OCI-LY1 (cell line): ENCODE measurements around the gene PDE2A.

Source experiments
- H2AFZ ChIP-seq: fragments of 200-600 bp; sonication (generic), shearing (Covaris generic); 2 replicates; pipeline ENCODE4 v1.6.0; 2014; ENCODE audit warnings: antibody characterized with exemption, mild to moderate bottlenecking, low read length
- H3F3A ChIP-seq: fragments of 200-600 bp; sonication (generic), shearing (Covaris generic); 2 replicates; pipeline ENCODE4 v1.6.0; 2014; ENCODE audit warnings: mild to moderate bottlenecking, antibody characterized with exemption, low read length, moderate library complexity; ENCODE audit not compliant: insufficient read depth
- H3K27ac ChIP-seq: fragments of 200-600 bp; sonication (generic); 2 replicates; pipeline ENCODE4 v1.5.1; 2014; ENCODE audit warnings: low read length, mixed run types, mild to moderate bottlenecking, low read depth; ENCODE audit not compliant: poor library complexity, severe bottlenecking
- H3K27me3 ChIP-seq: fragments of 200-600 bp; sonication (generic); 2 replicates; pipeline ENCODE4 v1.6.0; 2014; ENCODE audit warnings: antibody characterized with exemption, mild to moderate bottlenecking, low read length, moderate library complexity; ENCODE audit not compliant: insufficient read depth
- H3K36me3 ChIP-seq: fragments of 200-600 bp; sonication (generic); 2 replicates; pipeline ENCODE4 v1.6.1; 2014; ENCODE audit warnings: mild to moderate bottlenecking, antibody characterized with exemption, low read length, moderate library complexity, mixed read lengths; ENCODE audit not compliant: insufficient read depth
- H3K4me1 ChIP-seq: fragments of 200-600 bp; sonication (generic); 2 replicates; pipeline ENCODE4 v1.5.1; 2014; ENCODE audit warnings: mild to moderate bottlenecking, low read length, moderate library complexity; ENCODE audit not compliant: insufficient read depth, severe bottlenecking
- H3K4me2 ChIP-seq: fragments of 200-600 bp; sonication (generic), shearing (Covaris generic); 2 replicates; pipeline ENCODE4 v1.6.1; 2014; ENCODE audit warnings: low read length
- H3K4me3 ChIP-seq: fragments of 200-600 bp; sonication (generic); 2 replicates; pipeline ENCODE4 v1.5.1; 2014; ENCODE audit warnings: low read length, low read depth, mild to moderate bottlenecking, mixed read lengths; ENCODE audit not compliant: poor library complexity, severe bottlenecking
- H3K79me2 ChIP-seq: fragments of 200-600 bp; shearing (Covaris generic); 2 replicates; pipeline ENCODE4 v1.6.1; 2016; ENCODE audit warnings: mixed run types, low read length, mixed read lengths; ENCODE audit not compliant: insufficient read depth
- H3K9ac ChIP-seq: fragments of 200-600 bp; sonication (generic), shearing (Covaris generic); 2 replicates; pipeline ENCODE4 v1.6.1; 2014; ENCODE audit warnings: mild to moderate bottlenecking, low read length, mixed read lengths
- H3K9me2 ChIP-seq: fragments of 200-600 bp; sonication (generic), shearing (Covaris generic); 2 replicates; pipeline ENCODE4 v1.6.1; 2014; ENCODE audit warnings: low read depth, mild to moderate bottlenecking, low read length, mixed read lengths
- H3K9me3 ChIP-seq: fragments of 200-600 bp; shearing (Covaris generic); 2 replicates; pipeline ENCODE4 v1.6.1; 2014; ENCODE audit warnings: low read length, mixed read lengths
- H4K20me1 ChIP-seq: fragments of 200-600 bp; sonication (generic), shearing (Covaris generic); 2 replicates; pipeline ENCODE4 v1.6.0; 2016; ENCODE audit warnings: mild to moderate bottlenecking, low read length; ENCODE audit not compliant: insufficient read depth
- EZH2 ChIP-seq: fragments of 200-600 bp; sonication (generic), shearing (Covaris generic); IDR thresholded peaks from 2 replicates; pipeline ENCODE4 v1.8.0; 2017; ENCODE audit warnings: borderline replicate concordance, mixed run types, mild to moderate bottlenecking, antibody characterized with exemption, low read length, moderate library complexity, mixed read lengths
- TF ChIP-seq, protein P1 (sequence below): fragments of 200-600 bp; sonication (generic), shearing (Covaris generic); IDR thresholded peaks from 2 replicates; pipeline ENCODE4 v1.5.1; 2017; ENCODE audit warnings: mild to moderate bottlenecking, antibody characterized with exemption, low read length, moderate library complexity, mixed read lengths

The PDE2A gene

DNA sequence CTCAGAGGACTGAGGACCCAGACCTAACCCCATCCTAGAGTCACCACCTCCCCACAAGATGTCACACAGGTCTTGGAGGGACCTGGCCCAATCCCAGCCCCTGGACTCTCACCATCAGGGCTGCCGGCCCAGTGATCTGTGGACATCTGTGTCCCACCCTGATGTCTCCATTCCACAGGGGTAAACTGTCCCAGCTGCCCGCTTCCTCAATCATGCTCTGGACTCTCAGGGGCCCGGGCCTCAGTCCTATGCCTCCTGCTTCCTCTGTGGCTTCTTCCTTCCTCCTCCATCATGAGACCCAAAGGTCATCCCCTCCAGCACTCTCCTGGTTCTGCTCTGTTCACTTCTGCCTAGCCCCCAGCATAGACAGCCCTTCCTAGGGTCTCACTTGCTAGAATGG lies 45.8 kb upstream of the PDE2A start:
- H3K27ac ChIP-seq, result peak overlapping the region; percentile 50
- no peaks in the 10 kb centered on the region for H4K20me1 ChIP-seq
- no peaks in the 10 kb centered on the region for H3K27me3 ChIP-seq
- peak overlapping the region; percentile 71 for H3K4me3 ChIP-seq
- no peaks in the 10 kb centered on the region for H3K9me2 ChIP-seq
- peaks cover 10% of the 10 kb centered on the region; the same call in 1 of the 2 replicates for H3K36me3 ChIP-seq
- H3K4me2 ChIP-seq, result peak overlapping the region; percentile 92
- H3K4me1 ChIP-seq, result peaks cover 46% of the 10 kb centered on the region
- H3K9ac ChIP-seq, result peak overlapping the region; percentile 24; the same call in 1 of the 2 replicates
- H3K9me3 ChIP-seq, result no peaks in the 10 kb centered on the region
- H2AFZ ChIP-seq, result no peak overlapping the region
- no peaks in the 10 kb centered on the region for H3F3A ChIP-seq
- peaks cover 13% of the 10 kb centered on the region; the same call in 1 of the 2 replicates for H3K79me2 ChIP-seq
- TF ChIP-seq, protein P1, sequence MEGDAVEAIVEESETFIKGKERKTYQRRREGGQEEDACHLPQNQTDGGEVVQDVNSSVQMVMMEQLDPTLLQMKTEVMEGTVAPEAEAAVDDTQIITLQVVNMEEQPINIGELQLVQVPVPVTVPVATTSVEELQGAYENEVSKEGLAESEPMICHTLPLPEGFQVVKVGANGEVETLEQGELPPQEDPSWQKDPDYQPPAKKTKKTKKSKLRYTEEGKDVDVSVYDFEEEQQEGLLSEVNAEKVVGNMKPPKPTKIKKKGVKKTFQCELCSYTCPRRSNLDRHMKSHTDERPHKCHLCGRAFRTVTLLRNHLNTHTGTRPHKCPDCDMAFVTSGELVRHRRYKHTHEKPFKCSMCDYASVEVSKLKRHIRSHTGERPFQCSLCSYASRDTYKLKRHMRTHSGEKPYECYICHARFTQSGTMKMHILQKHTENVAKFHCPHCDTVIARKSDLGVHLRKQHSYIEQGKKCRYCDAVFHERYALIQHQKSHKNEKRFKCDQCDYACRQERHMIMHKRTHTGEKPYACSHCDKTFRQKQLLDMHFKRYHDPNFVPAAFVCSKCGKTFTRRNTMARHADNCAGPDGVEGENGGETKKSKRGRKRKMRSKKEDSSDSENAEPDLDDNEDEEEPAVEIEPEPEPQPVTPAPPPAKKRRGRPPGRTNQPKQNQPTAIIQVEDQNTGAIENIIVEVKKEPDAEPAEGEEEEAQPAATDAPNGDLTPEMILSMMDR, result no peak
- no peak for TF ChIP-seq EZH2

DNA sequence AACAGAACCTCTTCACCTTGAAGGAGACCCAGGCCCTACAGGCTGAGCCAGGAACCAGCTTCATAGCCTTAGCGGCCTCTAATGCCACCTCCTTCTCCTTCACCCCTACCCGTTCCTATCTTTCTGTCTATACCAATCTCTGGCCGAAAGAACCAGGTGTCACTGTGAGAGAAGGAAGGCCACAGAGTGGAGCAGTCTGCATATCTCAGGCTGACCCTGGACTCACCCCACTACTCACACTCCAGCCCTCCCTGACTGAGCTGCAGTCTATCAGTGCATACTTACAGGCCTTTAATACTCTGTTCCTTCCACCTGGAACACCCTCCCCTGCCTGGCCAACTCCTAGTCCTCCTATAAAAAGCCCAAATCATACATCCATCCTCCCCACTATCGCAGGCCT lies 45.3 kb upstream of the PDE2A start:
- Histone ChIP-seq H3K27ac (peak overlapping the region; percentile 50), H3K9me2 (no peaks in the 10 kb centered on the region), H4K20me1 (no peaks in the 10 kb centered on the region), H3K27me3 (no peaks in the 10 kb centered on the region), H3K9me3 (no peaks in the 10 kb centered on the region), H3F3A (no peaks in the 10 kb centered on the region), H3K4me1 (peaks cover 46% of the 10 kb centered on the region), H3K36me3 (peaks cover 10% of the 10 kb centered on the region; the same call in 1 of the 2 replicates), H3K4me2 (peak overlapping the region; percentile 92; the same call in 1 of the 2 replicates), H3K4me3 (peak overlapping the region; percentile 16), H3K9ac (peak overlapping the region; percentile 24; the same call in 1 of the 2 replicates), H2AFZ (no peak overlapping the region), H3K79me2 (peaks cover 13% of the 10 kb centered on the region; the same call in 1 of the 2 replicates)
- TF ChIP-seq, protein P1, result no peak
- TF ChIP-seq EZH2, result no peak

DNA sequence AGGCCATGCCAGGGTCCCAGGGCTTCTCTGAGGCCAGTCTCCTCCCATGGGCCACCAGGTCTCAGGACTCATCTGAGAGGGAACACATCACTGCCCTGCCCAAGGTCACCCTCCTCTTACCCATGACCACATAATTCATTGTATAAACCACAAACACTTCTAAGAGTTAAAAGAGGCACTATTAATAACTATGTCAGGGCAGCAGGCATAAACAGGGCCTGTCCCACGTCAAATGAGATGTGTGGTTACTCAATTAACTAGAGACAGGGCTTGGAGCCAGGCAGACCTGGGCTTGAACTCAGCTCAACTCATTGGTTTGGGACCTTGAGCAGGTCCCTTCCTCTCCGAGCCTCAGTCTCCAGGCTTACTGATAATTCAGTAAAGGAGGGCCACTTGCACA lies 44.9 kb upstream of the PDE2A start:
- peaks cover 10% of the 10 kb centered on the region; the same call in 1 of the 2 replicates for H3K36me3 ChIP-seq
- H3K9ac ChIP-seq, result no peak overlapping the region; the same call in 1 of the 2 replicates
- H3K27me3 ChIP-seq, result no peaks in the 10 kb centered on the region
- peaks cover 46% of the 10 kb centered on the region for H3K4me1 ChIP-seq
- H3K79me2 ChIP-seq, result peaks cover 13% of the 10 kb centered on the region; the same call in 1 of the 2 replicates
- H3K9me3 ChIP-seq, result no peaks in the 10 kb centered on the region
- H4K20me1 ChIP-seq, result no peaks in the 10 kb centered on the region
- no peak overlapping the region for H2AFZ ChIP-seq
- TF ChIP-seq, protein P1, result no peak
- no peak for TF ChIP-seq EZH2
- H3F3A ChIP-seq, result no peaks in the 10 kb centered on the region
- peak overlapping the region; percentile 50 for H3K27ac ChIP-seq
- H3K4me2 ChIP-seq, result peak overlapping the region; percentile 92; the same call in 1 of the 2 replicates
- no peaks in the 10 kb centered on the region for H3K9me2 ChIP-seq
- H3K4me3 ChIP-seq, result no peak overlapping the region
